ENCODE data around the gene ANO6. TPM values are rescaled to one million over a fixed set of nuclear protein-coding genes. Genes with fewer than 3 reads are reported as not detected.
"Not testable (repeated sequence)": the region's sequence is repeated elsewhere in the genome, so short reads cannot be mapped to it uniquely, and the experiment has no call there.

Gene ANO6
- total RNA-seq, 1 donor from 2014 or later, result 64.1 TPM

DNA sequence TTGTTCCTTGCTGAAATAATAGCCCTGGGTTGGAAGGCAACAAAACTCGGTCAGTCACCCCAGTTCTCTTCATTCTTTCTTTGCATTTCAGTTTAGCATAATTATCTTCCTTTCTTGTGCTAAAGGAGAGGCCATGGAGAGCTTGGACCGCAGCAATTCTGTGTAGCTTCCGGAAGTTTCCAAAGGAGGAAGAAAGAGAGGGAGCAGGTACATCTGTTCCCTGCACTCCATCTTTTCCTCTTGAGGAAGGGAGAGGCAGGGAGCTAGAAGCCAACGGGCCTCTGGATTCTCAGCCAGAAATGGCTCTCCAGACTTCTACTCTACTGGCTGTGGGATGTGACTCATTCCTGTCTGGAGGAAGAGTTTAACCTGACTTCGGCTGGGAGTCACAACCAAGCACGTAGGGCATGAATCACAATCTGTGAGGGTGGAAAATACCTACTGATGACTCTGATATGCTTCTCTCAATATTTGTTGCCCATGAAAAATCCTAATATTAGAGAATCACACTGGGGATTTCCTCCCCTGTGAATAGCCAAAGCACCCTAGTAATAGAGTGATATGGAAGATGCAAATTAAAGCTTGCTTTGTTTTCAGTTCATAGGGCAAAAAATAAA, 17.0 kb downstream of the ANO6 start:
- TF ChIP-seq, protein P1, sequence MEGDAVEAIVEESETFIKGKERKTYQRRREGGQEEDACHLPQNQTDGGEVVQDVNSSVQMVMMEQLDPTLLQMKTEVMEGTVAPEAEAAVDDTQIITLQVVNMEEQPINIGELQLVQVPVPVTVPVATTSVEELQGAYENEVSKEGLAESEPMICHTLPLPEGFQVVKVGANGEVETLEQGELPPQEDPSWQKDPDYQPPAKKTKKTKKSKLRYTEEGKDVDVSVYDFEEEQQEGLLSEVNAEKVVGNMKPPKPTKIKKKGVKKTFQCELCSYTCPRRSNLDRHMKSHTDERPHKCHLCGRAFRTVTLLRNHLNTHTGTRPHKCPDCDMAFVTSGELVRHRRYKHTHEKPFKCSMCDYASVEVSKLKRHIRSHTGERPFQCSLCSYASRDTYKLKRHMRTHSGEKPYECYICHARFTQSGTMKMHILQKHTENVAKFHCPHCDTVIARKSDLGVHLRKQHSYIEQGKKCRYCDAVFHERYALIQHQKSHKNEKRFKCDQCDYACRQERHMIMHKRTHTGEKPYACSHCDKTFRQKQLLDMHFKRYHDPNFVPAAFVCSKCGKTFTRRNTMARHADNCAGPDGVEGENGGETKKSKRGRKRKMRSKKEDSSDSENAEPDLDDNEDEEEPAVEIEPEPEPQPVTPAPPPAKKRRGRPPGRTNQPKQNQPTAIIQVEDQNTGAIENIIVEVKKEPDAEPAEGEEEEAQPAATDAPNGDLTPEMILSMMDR (IDR thresholded peaks at IDR 0.05), result no peak
- Histone ChIP-seq H3K9me3 (no peaks in the 10 kb centered on the region), H3K27me3 (ENCODE audit: low read depth) (no peaks in the 10 kb centered on the region), H3K36me3 (no peaks in the 10 kb centered on the region), H3K27ac (peak overlapping the region; percentile 83), H3K4me1 (peaks cover 54% of the 10 kb centered on the region), H3K4me3 (no peak overlapping the region)
- intact Hi-C loops (cut with DNase I), result no loop called here
- peak; percentile 59 to 80 for ATAC-seq
- no peak for DNase-seq

DNA sequence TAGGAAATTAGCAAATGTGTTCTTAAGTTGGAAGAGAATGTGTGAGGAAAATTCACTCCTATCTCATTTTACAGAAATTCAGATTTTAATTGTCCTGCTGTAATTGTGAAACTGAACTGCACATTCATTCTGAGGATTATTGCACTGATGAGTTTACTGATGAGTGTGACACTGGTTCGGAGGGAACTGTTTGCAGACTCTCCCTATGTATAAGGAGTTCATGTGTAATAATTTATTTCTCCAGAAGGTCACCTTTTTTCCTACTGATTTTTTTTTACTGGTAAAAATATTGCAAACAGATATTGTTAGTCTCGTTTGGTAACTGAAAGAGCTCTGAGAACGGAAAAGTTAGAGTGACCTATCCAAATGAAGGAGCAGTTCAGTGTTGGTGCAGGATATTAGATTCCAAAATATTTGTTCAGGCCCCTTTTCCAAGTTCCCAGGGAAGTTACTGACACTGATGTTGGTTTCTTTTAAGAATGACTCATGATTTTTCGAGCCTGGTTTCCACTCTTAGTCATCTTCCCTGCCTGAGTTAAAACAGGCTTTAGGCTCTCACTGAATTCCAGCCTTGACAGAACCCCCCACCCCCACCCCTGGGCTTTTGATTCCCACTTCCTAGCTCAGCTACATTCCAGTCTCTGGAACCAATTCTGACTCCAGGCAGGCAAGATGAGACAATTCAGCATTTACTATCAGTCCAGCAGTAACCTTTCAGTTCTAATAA, 18.4 kb downstream of the ANO6 start:
- H3K9me3 ChIP-seq, result no peaks in the 10 kb centered on the region
- H3K27me3 ChIP-seq (ENCODE audit: low read depth), result no peaks in the 10 kb centered on the region
- H3K27ac ChIP-seq, result peak overlapping the region; percentile 83
- TF ChIP-seq, protein P1 (IDR thresholded peaks at IDR 0.05), result no peak
- no peaks in the 10 kb centered on the region for H3K36me3 ChIP-seq
- DNase-seq (no peak), ATAC-seq (peak; percentile 74)
- no peak overlapping the region for H3K4me3 ChIP-seq
- intact Hi-C loops (cut with DNase I), result no loop called here
- peaks cover 54% of the 10 kb centered on the region for H3K4me1 ChIP-seq

DNA sequence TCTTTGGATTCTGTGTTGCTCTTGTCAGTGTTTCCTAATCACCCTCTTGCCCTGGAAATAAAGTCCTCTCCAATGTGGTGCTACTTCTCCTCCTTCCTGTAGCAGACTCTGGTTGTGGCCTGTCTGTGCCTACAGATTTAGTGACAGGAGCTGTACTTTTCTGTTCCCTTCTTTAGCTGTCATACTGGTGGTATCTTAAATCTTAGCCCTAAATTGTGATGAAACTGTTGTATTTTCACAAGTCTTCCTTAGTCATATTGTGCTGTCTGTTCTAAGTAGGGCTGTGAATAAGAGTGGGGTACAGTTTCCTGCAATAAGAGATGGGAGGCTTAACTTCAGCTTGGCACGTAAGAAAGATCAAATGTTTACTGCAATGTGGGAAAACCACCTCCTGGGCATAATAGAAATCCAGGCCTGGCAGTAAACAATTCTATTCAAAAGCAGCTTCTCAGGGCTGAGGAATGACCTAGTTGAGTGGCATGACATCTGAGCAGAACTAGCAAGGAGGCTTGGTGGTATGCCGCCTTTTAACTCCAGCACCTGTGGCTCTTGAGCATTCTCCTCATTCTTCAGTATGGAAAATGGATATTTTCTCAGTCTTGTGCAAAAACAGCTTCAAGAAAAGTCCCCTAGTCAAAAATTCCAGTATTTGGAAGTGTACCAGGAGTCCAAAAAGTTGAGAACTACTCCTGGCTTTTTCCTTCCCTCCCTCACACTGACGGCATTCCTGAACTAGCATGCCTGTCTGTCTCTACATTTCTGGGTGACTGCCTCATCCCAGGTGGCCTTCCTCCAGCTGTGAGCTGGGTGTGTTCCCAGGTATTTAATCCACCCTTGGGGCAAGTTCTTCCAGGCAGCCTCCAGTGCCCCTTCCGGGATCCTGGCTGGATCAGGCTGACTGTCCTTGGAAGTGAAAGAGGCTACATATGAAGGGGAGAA, 19.5 kb downstream of the ANO6 start:
- intact Hi-C loops (cut with DNase I), result no loop called here

DNA sequence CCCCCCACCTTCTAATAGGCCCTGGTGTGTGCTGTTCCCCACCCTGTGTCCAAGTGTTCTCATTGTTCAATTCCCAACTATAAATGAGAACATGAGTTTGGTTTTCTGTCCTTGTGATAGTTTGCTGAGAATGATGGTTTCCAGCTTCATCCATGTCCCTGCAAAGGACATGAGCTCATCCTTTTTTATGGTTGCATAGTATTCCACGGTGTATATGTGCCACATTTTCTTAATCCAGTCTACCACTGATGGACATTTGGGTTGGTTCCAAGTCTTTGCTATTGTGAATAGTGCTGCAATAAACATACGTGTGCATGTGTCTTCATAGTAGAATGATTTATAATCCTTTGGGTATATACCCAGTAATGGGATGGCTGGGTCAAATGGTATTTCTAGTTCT, 20.5 kb downstream of the ANO6 start:
- H3K27me3 ChIP-seq (ENCODE audit: low read depth); H3K36me3 ChIP-seq; H3K4me3 ChIP-seq; H3K9me3 ChIP-seq; intact Hi-C loops (cut with DNase I); DNase-seq; ATAC-seq: not testable (repeated sequence)
- Histone ChIP-seq H3K27ac (peak overlapping the region; percentile 83), H3K4me1 (peaks cover 47% of the 10 kb centered on the region)

More for the DNA sequence above, 19.5 kb downstream of the ANO6 start:
- H3K27me3 ChIP-seq (ENCODE audit: low read depth), result no peaks in the 10 kb centered on the region
- H3K36me3 ChIP-seq, result no peaks in the 10 kb centered on the region
- TF ChIP-seq, protein P1 (IDR thresholded peaks at IDR 0.05), result no peak
- DNase-seq (peak; percentile 49), ATAC-seq (peak; percentile 80 to 90)
- no peaks in the 10 kb centered on the region for H3K9me3 ChIP-seq
- H3K4me1 ChIP-seq, result peaks cover 54% of the 10 kb centered on the region
- H3K4me3 ChIP-seq, result no peak overlapping the region
- H3K27ac ChIP-seq, result peak overlapping the region; percentile 83

DNA sequence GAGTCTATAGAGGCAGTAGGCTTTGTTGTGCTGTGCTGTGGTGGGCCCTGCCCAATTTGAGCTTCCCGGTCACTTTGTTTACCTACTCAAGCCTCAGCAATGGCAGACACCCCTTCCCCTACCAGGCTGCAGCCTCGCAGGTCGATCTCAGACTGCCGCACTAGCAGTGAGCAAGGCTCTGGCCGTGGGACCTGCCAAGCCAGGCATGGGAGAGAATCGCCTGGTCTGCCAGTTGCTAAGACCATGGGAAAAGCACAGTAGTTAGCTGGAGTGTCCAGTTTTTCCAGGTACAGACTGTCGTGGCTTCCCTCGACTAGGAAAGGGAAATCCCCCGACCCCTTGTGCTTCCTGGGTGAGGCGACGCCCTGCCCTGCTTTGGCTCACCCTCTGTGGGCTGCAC, 26.3 kb downstream of the ANO6 start:
- no peak for DNase-seq
- H3K4me1 ChIP-seq, result peaks cover 18% of the 10 kb centered on the region
- TF ChIP-seq, protein P1 (IDR thresholded peaks at IDR 0.05), result no peak
- H3K27ac ChIP-seq, result no peak overlapping the region
- H3K9me3 ChIP-seq, result no peaks in the 10 kb centered on the region
- no peaks in the 10 kb centered on the region for H3K36me3 ChIP-seq
- intact Hi-C loops (cut with DNase I), result no loop called here
- ATAC-seq, result no peak
- no peaks in the 10 kb centered on the region for H3K27me3 ChIP-seq (ENCODE audit: low read depth)
- H3K4me3 ChIP-seq, result no peak overlapping the region

All from lower lobe of right lung (tissue), 2 donors.